Measurements from ENCODE around the gene PIK3AP1.

PIK3AP1 gene

GRCh38 chr10:96573036-96573435, 147.3 kb downstream of the PIK3AP1 start:
- no peak for TF ChIP-seq EZH2phosphoT487 (IDR thresholded peaks at IDR 0.05; ENCODE audit: low read length)
- TF ChIP-seq CTCF (IDR thresholded peaks at IDR 0.05; ENCODE audit: low read length) = no peak
- no peak for TF ChIP-seq EZH2 (optimal IDR thresholded peaks at IDR 0.05; ENCODE audit: low read depth, low read length)
- H3K36me3 ChIP-seq (replicated peaks; ENCODE audit: insufficient read depth, low read length) = no peaks in the 10 kb centered on the region; the same call in 1 of the 2 replicates
- no peaks in the 10 kb centered on the region for H3K9me3 ChIP-seq (replicated peaks; ENCODE audit: insufficient read depth, low read length)
- H3K79me2 ChIP-seq (ENCODE audit: low read length) = peaks cover 89% of the 10 kb centered on the region
- no peaks in the 10 kb centered on the region for H3F3A ChIP-seq (ENCODE audit: insufficient read depth, low read length)
- no peak overlapping the region for H2AFZ ChIP-seq (ENCODE audit: low read length)
- H3K27ac ChIP-seq (ENCODE audit: low read length) = no peak overlapping the region
- DNase-seq = no peak
- no peak overlapping the region for H3K4me2 ChIP-seq (ENCODE audit: low read depth, low read length)
- H3K9ac ChIP-seq (ENCODE audit: low read length) = no peak overlapping the region
- H3K4me1 ChIP-seq (ENCODE audit: low read length) = 0 out of 2 replicates have a peak, but pooled peaks cover 4% of the 10 kb centered on the region
- H3K27me3 ChIP-seq (replicated peaks; ENCODE audit: insufficient read depth, low read length) = no peaks in the 10 kb centered on the region
- no peak overlapping the region for H3K4me3 ChIP-seq (ENCODE audit: low read length)
- peaks cover 22% of the 10 kb centered on the region; the same call in 1 of the 2 replicates for H4K20me1 ChIP-seq (ENCODE audit: insufficient read depth, low read length)
- H3K9me2 ChIP-seq (replicated peaks; ENCODE audit: insufficient read depth, low read length) = no peaks in the 10 kb centered on the region

GRCh38 chr10:96570983-96571964, 149.0 kb downstream of the PIK3AP1 start:
- no peaks in the 10 kb centered on the region for H3K9me2 ChIP-seq (replicated peaks; ENCODE audit: insufficient read depth, low read length)
- H3K9me3 ChIP-seq (replicated peaks; ENCODE audit: insufficient read depth, low read length) = no peaks in the 10 kb centered on the region
- H3K4me2 ChIP-seq (ENCODE audit: low read depth, low read length) = no peak overlapping the region
- peaks cover 87% of the 10 kb centered on the region for H3K79me2 ChIP-seq (ENCODE audit: low read length)
- H3K4me3 ChIP-seq (ENCODE audit: low read length) = no peak overlapping the region
- no peak overlapping the region for H3K27ac ChIP-seq (ENCODE audit: low read length)
- no peak overlapping the region for H3K9ac ChIP-seq (ENCODE audit: low read length)
- H3K36me3 ChIP-seq (replicated peaks; ENCODE audit: insufficient read depth, low read length) = no peaks in the 10 kb centered on the region; the same call in 1 of the 2 replicates
- no peaks in the 10 kb centered on the region for H3K27me3 ChIP-seq (replicated peaks; ENCODE audit: insufficient read depth, low read length)
- 0 out of 2 replicates have a peak, but pooled peaks cover 10% of the 10 kb centered on the region for H4K20me1 ChIP-seq (ENCODE audit: insufficient read depth, low read length)
- H3F3A ChIP-seq (ENCODE audit: insufficient read depth, low read length) = no peaks in the 10 kb centered on the region
- no peak for TF ChIP-seq EZH2phosphoT487 (IDR thresholded peaks at IDR 0.05; ENCODE audit: low read length)
- TF ChIP-seq EZH2 (optimal IDR thresholded peaks at IDR 0.05; ENCODE audit: low read depth, low read length) = no peak
- TF ChIP-seq CTCF (IDR thresholded peaks at IDR 0.05; ENCODE audit: low read length) = no peak
- DNase-seq = no peak
- no peaks in the 10 kb centered on the region for H3K4me1 ChIP-seq (ENCODE audit: low read length)
- H2AFZ ChIP-seq (ENCODE audit: low read length) = no peak overlapping the region

- no peaks in the 10 kb centered on the region for H3F3A ChIP-seq (ENCODE audit: insufficient read depth, low read length)
- TF ChIP-seq CTCF (IDR thresholded peaks at IDR 0.05; ENCODE audit: low read length) (no peak), EZH2 (optimal IDR thresholded peaks at IDR 0.05; ENCODE audit: low read depth, low read length) (no peak), EZH2phosphoT487 (IDR thresholded peaks at IDR 0.05; ENCODE audit: low read length) (no peak)
- no peak overlapping the region for H2AFZ ChIP-seq (ENCODE audit: low read length)
- 0 out of 2 replicates have a peak, but pooled peaks cover 10% of the 10 kb centered on the region for H4K20me1 ChIP-seq (ENCODE audit: insufficient read depth, low read length)
- no peak overlapping the region for H3K4me3 ChIP-seq (ENCODE audit: low read length)
- no peak overlapping the region for H3K9ac ChIP-seq (ENCODE audit: low read length)
- no peaks in the 10 kb centered on the region for H3K4me1 ChIP-seq (ENCODE audit: low read length)
- DNase-seq = no peak
- H3K79me2 ChIP-seq (ENCODE audit: low read length) = peaks cover 84% of the 10 kb centered on the region
- H3K36me3 ChIP-seq (replicated peaks; ENCODE audit: insufficient read depth, low read length) = no peaks in the 10 kb centered on the region; the same call in 1 of the 2 replicates
- no peaks in the 10 kb centered on the region for H3K9me2 ChIP-seq (replicated peaks; ENCODE audit: insufficient read depth, low read length)
- no peaks in the 10 kb centered on the region for H3K9me3 ChIP-seq (replicated peaks; ENCODE audit: insufficient read depth, low read length)
- H3K27me3 ChIP-seq (replicated peaks; ENCODE audit: insufficient read depth, low read length) = no peaks in the 10 kb centered on the region
- H3K4me2 ChIP-seq (ENCODE audit: low read depth, low read length) = no peak overlapping the region
- H3K27ac ChIP-seq (ENCODE audit: low read length) = no peak overlapping the region
Measured at GRCh38 chr10:96570511-96570910, 149.8 kb downstream of the PIK3AP1 start.
